Inflammatory macrophage treated with lipopolysaccharide for 4 hours (primary cell): ENCODE results near the gene STAB2.

Source experiments
- DNase-seq: peaks from one replicate; pipeline ENCODE4 v3.0.0-alpha.2; 2020

Gene STAB2

GRCh38 chr12:103813949-103814348 lies 226.9 kb downstream of the STAB2 start:
- DNase-seq = no peak

- no peak for DNase-seq
Measured at GRCh38 chr12:103814436-103814835, 227.4 kb downstream of the STAB2 start.
